Regular cardiac myocyte (primary cell): Measurements from ENCODE around the gene KRTAP6-3. TPM values are rescaled to one million over a fixed set of nuclear protein-coding genes. Genes with fewer than 3 reads are reported as not detected.

Source experiments
- total RNA-seq: library from RNA; depleted of rRNA; stranded (reverse); fragments of >200 nt; gene quantifications from 2 replicates; pipeline ENCODE4 v1.2.3, GENCODE V29; 2014

Gene KRTAP6-3
- not detected in 2 replicates for total RNA-seq

GRCh38 chr21:30592140-30592539 is at the start of gene KRTAP6-3:
Gene KRTAP6-3 (plus strand): TSS chr21:30592440. CDS start chr21:30592446, 6 bp downstream.

GRCh38 chr21:30561264-30561895 is 30.9 kb upstream of the KRTAP6-3 start, which contains the start of gene KRTAP19-7:
Gene KRTAP19-7 (minus strand): TSS chr21:30561314. CDS start chr21:30561289, 25 bp downstream.

GRCh38 chr21:30590297-30590696 is 1.9 kb upstream of the KRTAP6-3 start, which contains the start of gene KRTAP22-2:
Gene KRTAP22-2 (minus strand): TSS chr21:30590397.

GRCh38 chr21:30598802-30599201 is 6.6 kb downstream of the KRTAP6-3 start, which contains the start of gene KRTAP6-2:
Gene KRTAP6-2 (minus strand): TSS chr21:30598902. CDS start chr21:30598874, 28 bp downstream.

GRCh38 chr21:30600787-30601186 is 8.5 kb downstream of the KRTAP6-3 start, which contains the start of gene KRTAP22-1:
Gene KRTAP22-1 (plus strand): TSS chr21:30601087.

GRCh38 chr21:30613836-30614235 is 21.6 kb downstream of the KRTAP6-3 start, which contains the start of gene KRTAP6-1:
Gene KRTAP6-1 (minus strand): TSS chr21:30613930. CDS start chr21:30613904, 26 bp downstream.

GRCh38 chr21:30616125-30616524 is 23.9 kb downstream of the KRTAP6-3 start, which contains the start of gene KRTAP20-1:
Gene KRTAP20-1 (plus strand): TSS chr21:30616425. CDS start chr21:30616455, 30 bp downstream.

GRCh38 chr21:30620522-30620921 is 28.3 kb downstream of the KRTAP6-3 start, which contains the start of gene KRTAP20-4:
Gene KRTAP20-4 (plus strand): TSS chr21:30620627.

GRCh38 chr21:30634906-30635305 is 42.7 kb downstream of the KRTAP6-3 start, which contains the start of gene KRTAP20-2:
Gene KRTAP20-2 (plus strand): TSS chr21:30635206. CDS start chr21:30635264, 58 bp downstream.

GRCh38 chr21:30642564-30642963 is 50.3 kb downstream of the KRTAP6-3 start, which contains the start of gene KRTAP20-3:
Gene KRTAP20-3 (plus strand): TSS chr21:30642864.

Other genes with a start within 250 kb of the KRTAP6-3 start
- gene KRTAP23-1, start 243.8 kb upstream of the KRTAP6-3 start, total RNA-seq: not detected in 2 replicates
- gene KRTAP13-2, start 220.2 kb upstream of the KRTAP6-3 start, total RNA-seq: not detected in 2 replicates
- not detected in 2 replicates for gene KRTAP13-1, start 196.4 kb upstream of the KRTAP6-3 start, total RNA-seq
- not detected in 2 replicates for gene KRTAP13-3, start 166.5 kb upstream of the KRTAP6-3 start, total RNA-seq
- gene KRTAP13-4, start 162.2 kb upstream of the KRTAP6-3 start, total RNA-seq: not detected in 2 replicates
- gene KRTAP15-1, start 152.2 kb upstream of the KRTAP6-3 start, total RNA-seq: not detected in 2 replicates
- not detected in 2 replicates for gene KRTAP19-1, start 112.1 kb upstream of the KRTAP6-3 start, total RNA-seq
- gene KRTAP19-2, start 105.0 kb upstream of the KRTAP6-3 start, total RNA-seq: not detected in 2 replicates
- not detected in 2 replicates for gene KRTAP19-3, start 100.4 kb upstream of the KRTAP6-3 start, total RNA-seq
- not detected in 2 replicates for gene KRTAP19-4, start 95.3 kb upstream of the KRTAP6-3 start, total RNA-seq
- gene KRTAP19-5, start 90.3 kb upstream of the KRTAP6-3 start, total RNA-seq: not detected in 2 replicates
- gene KRTAP19-6, start 50.6 kb upstream of the KRTAP6-3 start, total RNA-seq: not detected in 2 replicates
- gene KRTAP19-7, start 31.1 kb upstream of the KRTAP6-3 start, total RNA-seq: not detected in 2 replicates
- gene KRTAP22-2, start 2.0 kb upstream of the KRTAP6-3 start, total RNA-seq: not detected in 2 replicates
- not detected in 2 replicates for gene KRTAP6-2, start 6.5 kb downstream of the KRTAP6-3 start, total RNA-seq
- not detected in 2 replicates for gene KRTAP22-1, start 8.6 kb downstream of the KRTAP6-3 start, total RNA-seq
- not detected in 2 replicates for gene KRTAP6-1, start 21.5 kb downstream of the KRTAP6-3 start, total RNA-seq
- not detected in 2 replicates for gene KRTAP20-1, start 24.0 kb downstream of the KRTAP6-3 start, total RNA-seq
- not detected in 2 replicates for gene KRTAP20-4, start 28.2 kb downstream of the KRTAP6-3 start, total RNA-seq
- gene KRTAP20-2, start 42.8 kb downstream of the KRTAP6-3 start, total RNA-seq: not detected in 2 replicates
- gene KRTAP20-3, start 50.4 kb downstream of the KRTAP6-3 start, total RNA-seq: not detected in 2 replicates
- gene KRTAP21-3, start 126.3 kb downstream of the KRTAP6-3 start, total RNA-seq: not detected in 2 replicates
- not detected in 2 replicates for gene KRTAP21-2, start 154.8 kb downstream of the KRTAP6-3 start, total RNA-seq
- gene KRTAP21-1, start 163.0 kb downstream of the KRTAP6-3 start, total RNA-seq: not detected in 2 replicates
- gene KRTAP8-1, start 220.8 kb downstream of the KRTAP6-3 start, total RNA-seq: not detected in 2 replicates
- gene KRTAP7-1, start 237.3 kb downstream of the KRTAP6-3 start, total RNA-seq: not detected in 2 replicates